H1 (cell line): ENCODE data around the gene NELL2. TPM values are rescaled to one million over a fixed set of nuclear protein-coding genes. Genes with fewer than 3 reads are reported as not detected.

Source experiments
- CTCF ChIA-PET: fragments of 300-600 bp; sonication (Branson Sonifier 250); formaldehyde crosslinking; loops from one replicate; lab custom pipeline; 2021; ENCODE audit not compliant: partially characterized antibody; lab: Charles Lee
- POLR2A ChIA-PET: fragments of 300-600 bp; sonication (Branson Sonifier 250); formaldehyde crosslinking; loops from one replicate; lab custom pipeline; 2021; ENCODE audit warnings: inconsistent platforms; ENCODE audit not compliant: partially characterized antibody; lab: Charles Lee
- DNase-seq, 2 experiments: peaks; one replicate each; pipeline versions ENCODE4 v3.0.0 to v3.0.0-alpha.2; 2010 to 2022; ENCODE audit warnings: low spot score in 2 of 2, low read depth in 1 of 2, mixed read lengths in 1 of 2
- FAIRE-seq: peaks from 2 replicates; lab custom pipeline; 2011; peaks lifted over from hg19 to GRCh38; lab: Jason Lieb, UNC
- H2AFZ ChIP-seq: 2 replicates; pipeline ENCODE4 v1.8.1; 2012; ENCODE audit warnings: low read length, inconsistent platforms
- H2AK5ac ChIP-seq: 2 replicates; pipeline ENCODE4 v1.6.1; 2013; ENCODE audit warnings: low read depth, low read length
- H2BK120ac ChIP-seq: replicated peaks from 2 replicates; pipeline ENCODE3; 2013; ENCODE audit warnings: low read depth, low read length, inconsistent platforms
- H2BK12ac ChIP-seq: 2 replicates; pipeline ENCODE4 v1.6.1; 2013; ENCODE audit warnings: low read depth, low read length
- H2BK15ac ChIP-seq: 2 replicates; pipeline ENCODE4 v1.6.1; 2013; ENCODE audit warnings: low read length
- H2BK20ac ChIP-seq: 2 replicates; pipeline ENCODE4 v1.6.1; 2013; ENCODE audit warnings: low read length
- H2BK5ac ChIP-seq: 2 replicates; pipeline ENCODE4 v1.6.1; 2013; ENCODE audit warnings: low read depth, low read length
- H3K14ac ChIP-seq: 2 replicates; pipeline ENCODE4 v1.6.1; 2013; ENCODE audit warnings: inconsistent platforms; ENCODE audit not compliant: insufficient read length
- H3K18ac ChIP-seq: 2 replicates; pipeline ENCODE4 v1.6.1; 2013; ENCODE audit warnings: low read length; ENCODE audit errors: extremely low read depth
- H3K23ac ChIP-seq: 2 replicates; pipeline ENCODE4 v1.6.1; 2013; ENCODE audit warnings: inconsistent platforms; ENCODE audit not compliant: insufficient read length
- H3K23me2 ChIP-seq: 2 replicates; pipeline ENCODE4 v1.6.1; 2013; ENCODE audit warnings: low read depth, low read length
- H3K27ac ChIP-seq: 2 replicates; pipeline ENCODE4 v1.6.1; 2011; ENCODE audit warnings: low read depth, low read length, inconsistent platforms
- H3K27me3 ChIP-seq, 4 experiments: replicated peaks in 1 of 4; 1 replicate in 1 of 4; 2 replicates in 3 of 4; pipeline versions ENCODE4 v1.6.1 to v1.8.1; 2011 to 2013; ENCODE audit warnings: low read length in 3 of 4, mild to moderate bottlenecking in 3 of 4, inconsistent platforms in 2 of 4, mixed read lengths in 2 of 4, moderate library complexity in 1 of 4; ENCODE audit not compliant: control insufficient read depth in 3 of 4, insufficient read depth in 3 of 4; ENCODE audit errors: extremely low read depth in 1 of 4
- H3K36me3 ChIP-seq, 4 experiments: 2 replicates each; pipeline versions ENCODE4 v1.6.1 to v1.8.1; 2011 to 2013; ENCODE audit warnings: mild to moderate bottlenecking in 4 of 4, low read length in 3 of 4, moderate library complexity in 2 of 4, control low read depth in 1 of 4, inconsistent platforms in 1 of 4; ENCODE audit not compliant: insufficient read depth in 4 of 4, control insufficient read depth in 2 of 4
- H3K4ac ChIP-seq: replicated peaks from 2 replicates; pipeline ENCODE3; 2013; ENCODE audit warnings: low read length, low read depth, mixed read lengths, inconsistent platforms; ENCODE audit not compliant: insufficient read length
- H3K4me1 ChIP-seq, 4 experiments: replicated peaks in 1 of 4; 1 replicate in 1 of 4; 2 replicates in 3 of 4; pipeline versions ENCODE4 v1.6.1 to v1.8.1; 2011 to 2013; ENCODE audit warnings: low read length in 3 of 4, inconsistent platforms in 2 of 4, mixed read lengths in 1 of 4; ENCODE audit not compliant: insufficient read depth in 4 of 4, control insufficient read depth in 3 of 4
- H3K4me2 ChIP-seq, 2 experiments: 2 replicates each; pipeline versions ENCODE4 v1.6.1 to v1.8.1; 2011 to 2013; ENCODE audit warnings: low read depth in 2 of 2, low read length in 2 of 2, control low read depth in 1 of 2, inconsistent platforms in 1 of 2, mild to moderate bottlenecking in 1 of 2; ENCODE audit not compliant: insufficient read depth in 1 of 2
- H3K4me3 ChIP-seq, 4 experiments: fragments of 200-600, 300-600 bp in 1 of 4; sonication (generic), shearing (Covaris generic), sonication (Bioruptor Twin) in 1 of 4; 2 replicates each; pipeline versions ENCODE4 v1.5.1 to v1.8.1; 2011 to 2016; ENCODE audit warnings: low read length in 4 of 4, low read depth in 3 of 4, control low read depth in 2 of 4, inconsistent platforms in 2 of 4, mild to moderate bottlenecking in 2 of 4, mixed read lengths in 1 of 4, moderate library complexity in 1 of 4; ENCODE audit not compliant: insufficient read depth in 2 of 4; ENCODE audit errors: extremely low read depth in 1 of 4
- H3K56ac ChIP-seq: replicated peaks from 2 replicates; pipeline ENCODE3; 2013; ENCODE audit warnings: low read depth, mild to moderate bottlenecking, mixed read lengths, low read length, inconsistent platforms; ENCODE audit not compliant: insufficient read length
- H3K79me1 ChIP-seq: 2 replicates; pipeline ENCODE4 v1.6.1; 2013; ENCODE audit warnings: low read depth, low read length, control low read depth
- H3K79me2 ChIP-seq, 2 experiments: 2 replicates each; pipeline versions ENCODE4 v1.6.1 to v1.8.1; 2012 to 2013; ENCODE audit warnings: low read length in 2 of 2, mild to moderate bottlenecking in 2 of 2, inconsistent platforms in 1 of 2; ENCODE audit not compliant: insufficient read depth in 2 of 2, control insufficient read depth in 1 of 2
- H3K9ac ChIP-seq, 4 experiments: replicated peaks in 1 of 4; 1 replicate in 1 of 4; 2 replicates in 3 of 4; pipeline versions ENCODE4 v1.6.1 to v1.8.1; 2011 to 2013; ENCODE audit warnings: low read depth in 3 of 4, low read length in 3 of 4, control low read depth in 2 of 4, mild to moderate bottlenecking in 2 of 4, moderate library complexity in 2 of 4, inconsistent platforms in 1 of 4; ENCODE audit errors: extremely low read depth in 1 of 4
- H3K9me3 ChIP-seq, 2 experiments: 2 replicates each; pipeline versions ENCODE4 v1.6.1 to v1.8.1; 2012 to 2013; ENCODE audit warnings: mild to moderate bottlenecking in 2 of 2, moderate library complexity in 2 of 2, control low read depth in 1 of 2, inconsistent platforms in 1 of 2, low read depth in 1 of 2, low read length in 1 of 2, mixed read lengths in 1 of 2; ENCODE audit not compliant: insufficient read depth in 2 of 2
- H4K20me1 ChIP-seq, 2 experiments: replicated peaks in 1 of 2; 2 replicates each; pipeline versions ENCODE3 to v1.8.1; 2011 to 2013; ENCODE audit warnings: inconsistent platforms in 2 of 2, low read length in 2 of 2, mild to moderate bottlenecking in 1 of 2; ENCODE audit not compliant: insufficient read depth in 2 of 2, control insufficient read depth in 1 of 2
- H4K5ac ChIP-seq: 2 replicates; pipeline ENCODE4 v1.6.1; 2013; ENCODE audit warnings: low read length, low read depth, mixed read lengths, inconsistent platforms; ENCODE audit not compliant: insufficient read length
- H4K8ac ChIP-seq: 2 replicates; pipeline ENCODE4 v1.8.0; 2013; ENCODE audit warnings: mild to moderate bottlenecking, moderate library complexity, low read length, inconsistent platforms; ENCODE audit not compliant: insufficient read depth; ENCODE audit errors: extremely low read depth
- H4K91ac ChIP-seq: replicated peaks from 2 replicates; pipeline ENCODE3; 2013; ENCODE audit warnings: low read length, mixed read lengths, inconsistent platforms; ENCODE audit not compliant: insufficient read length
- CHD1 ChIP-seq: IDR thresholded peaks from 2 replicates; pipeline ENCODE4 v1.6.1; 2012; ENCODE audit warnings: low read depth, low read length, improper control_type of control experiment
- FOSL1 ChIP-seq: IDR thresholded peaks from 2 replicates; pipeline ENCODE4 v1.6.1; 2011; ENCODE audit warnings: mild to moderate bottlenecking, low read depth, low read length, moderate library complexity; ENCODE audit not compliant: insufficient read depth
- JUN ChIP-seq: IDR thresholded peaks from 2 replicates; pipeline ENCODE4 v1.6.1; 2011; ENCODE audit warnings: low read depth, mild to moderate bottlenecking, improper control_type of control experiment, low read length
- POLR2A ChIP-seq, 2 experiments: IDR thresholded peaks; 1 replicate in 1 of 2; 2 replicates in 1 of 2; pipeline ENCODE4 v1.6.1; 2011; ENCODE audit warnings: low read depth in 2 of 2, low read length in 2 of 2, mild to moderate bottlenecking in 2 of 2; ENCODE audit errors: control extremely low read depth in 1 of 2
- RAD21 ChIP-seq, 2 experiments: IDR thresholded peaks in 1 of 2; conservative IDR thresholded peaks in 1 of 2; 2 replicates each; pipeline ENCODE4 v1.6.1; 2011; ENCODE audit warnings: low read depth in 2 of 2, low read length in 2 of 2, improper control_type of control experiment in 1 of 2, inconsistent platforms in 1 of 2, mild to moderate bottlenecking in 1 of 2, moderate library complexity in 1 of 2
- RBBP5 ChIP-seq: IDR thresholded peaks from 2 replicates; pipeline ENCODE4 v1.7.1; 2012; ENCODE audit warnings: low read depth, mild to moderate bottlenecking, inconsistent platforms, low read length, moderate library complexity, borderline replicate concordance
- SP4 ChIP-seq: IDR thresholded peaks from 2 replicates; pipeline ENCODE4 v1.6.1; 2012; ENCODE audit warnings: low read length, inconsistent platforms
- SRF ChIP-seq: IDR thresholded peaks from 2 replicates; pipeline ENCODE4 v1.6.1; 2011; ENCODE audit warnings: mild to moderate bottlenecking, low read depth, low read length, moderate library complexity
- TAF7 ChIP-seq: optimal IDR thresholded peaks from 2 replicates; pipeline ENCODE3; 2011; ENCODE audit warnings: low read depth, mild to moderate bottlenecking, inconsistent platforms, low read length, moderate library complexity, borderline replicate concordance
- WGBS, 2 experiments: shearing (Covaris generic) in 1 of 2; methylation state at CpG; one replicate each; pipeline versions ENCODE4 v1.1.6 to v1.1.7; 2013 to 2015; ENCODE audit warnings: low lambda C conversion rate in 2 of 2, mixed read lengths in 2 of 2, inconsistent platforms in 1 of 2, low coverage in 1 of 2, missing lambda C conversion rate in 1 of 2; ENCODE audit not compliant: insufficient replicate concordance in 2 of 2, insufficient coverage in 1 of 2, insufficient read length in 1 of 2; ENCODE audit errors: extremely low coverage in 1 of 2, missing lambda C conversion rate in 1 of 2; 5-methylcytosine and 5-hydroxymethylcytosine counted together
- polyA plus RNA-seq, 7 experiments: library from polyadenylated mRNA; depleted of rRNA in 3 of 7; stranded (reverse) in 5 of 7; unstranded in 2 of 7; fragments of >200 nt in 5 of 7; fragments of 200-250 nt in 2 of 7; gene quantifications; 1 replicate in 5 of 7; 2 replicates in 1 of 7; 4 replicates in 1 of 7; pipeline versions ENCODE4 v1.2.1 to v1.2.3, GENCODE V29; 2011 to 2013; ENCODE audit warnings: missing spikeins in 2 of 7, mixed read lengths in 2 of 7
- total RNA-seq: library from RNA; stranded (reverse); fragmentation: NEBNext Ultra II Directional; extraction: Animal tissue kit (Norgen Biotek cat#: 25700); gene quantifications from 2 replicates; pipeline ENCODE4 v1.2.1, GENCODE V29; 2021
- TF ChIP-seq, protein P1 (sequence below): IDR thresholded peaks from 2 replicates; pipeline ENCODE4 v1.6.1; 2012; ENCODE audit warnings: low read length, inconsistent platforms

The NELL2 gene
- total and polyA plus RNA-seq, 2 of the 8 experiments (the other 6 are each of a cell fraction or from before 2014, with no cell fraction given) = 54.2 to 56.8 TPM

DNA sequence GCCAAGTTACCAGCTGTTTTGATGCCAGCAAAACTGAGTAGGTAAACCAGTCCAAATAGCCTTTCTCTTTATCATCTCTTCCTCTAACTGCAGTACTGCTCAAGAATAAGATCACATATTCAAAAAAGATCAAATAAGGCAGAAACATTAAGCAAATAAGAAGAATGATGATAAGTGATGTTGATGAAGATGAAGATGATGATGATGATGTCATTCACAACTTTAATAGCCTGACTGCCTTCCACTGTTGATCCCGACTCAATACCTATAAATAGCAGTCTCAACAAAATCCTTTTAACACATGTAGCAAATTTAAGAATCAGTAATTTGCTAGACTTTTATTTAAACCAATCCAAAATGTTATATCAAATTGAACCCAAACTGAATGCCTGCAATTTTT is 47.1 kb downstream of the NELL2 start:
- Histone ChIP-seq H3K4me2 (no peak overlapping the region), H4K91ac (no peak overlapping the region), H3K23me2 (no peaks in the 10 kb centered on the region), H2AFZ (no peak overlapping the region), H4K5ac (no peak overlapping the region), H3K79me1 (no peaks in the 10 kb centered on the region), H3K36me3 (no peaks in the 10 kb centered on the region), H2BK12ac (no peak overlapping the region), H3K27me3 (no peaks in the 10 kb centered on the region), H3K9me3 (no peaks in the 10 kb centered on the region), H2BK15ac (no peak overlapping the region), H3K79me2 (peaks cover 0 to 5% of the 10 kb centered on the region in 2 experiments; a peak in 2 of 4 replicates), H3K9ac (no peak overlapping the region), H3K4me1 (peaks cover 0 to 3% (median 0%) of the 10 kb centered on the region in 4 experiments; a peak in 2 of 7 replicates), H3K18ac (no peak overlapping the region), H2BK120ac (no peak overlapping the region), H2AK5ac (no peak overlapping the region), H3K27ac (no peak overlapping the region), H3K4ac (no peak overlapping the region), H2BK5ac (no peak overlapping the region), H2BK20ac (no peak overlapping the region), H3K23ac (no peak overlapping the region), H3K4me3 (no peak overlapping the region), H4K8ac (no peak overlapping the region), H3K14ac (no peak overlapping the region), H4K20me1 (no peaks in the 10 kb centered on the region), H3K56ac (no peak overlapping the region)
- no peak for TF ChIP-seq RAD21 (IDR thresholded peaks at IDR 0.05 in 1 of 2, conservative IDR thresholded peaks at IDR 0.05 in 1 of 2; ENCODE audit: low read depth in 2 of 2, low read length in 2 of 2)
- no peak for TF ChIP-seq SRF
- TF ChIP-seq JUN = no peak
- no peak for TF ChIP-seq TAF7
- no peak for TF ChIP-seq SP4
- no peak for TF ChIP-seq POLR2A (IDR thresholded peaks at IDR 0.05; ENCODE audit: control extremely low read depth in 1 of 2, low read depth in 2 of 2, low read length in 2 of 2)
- TF ChIP-seq, protein P1, sequence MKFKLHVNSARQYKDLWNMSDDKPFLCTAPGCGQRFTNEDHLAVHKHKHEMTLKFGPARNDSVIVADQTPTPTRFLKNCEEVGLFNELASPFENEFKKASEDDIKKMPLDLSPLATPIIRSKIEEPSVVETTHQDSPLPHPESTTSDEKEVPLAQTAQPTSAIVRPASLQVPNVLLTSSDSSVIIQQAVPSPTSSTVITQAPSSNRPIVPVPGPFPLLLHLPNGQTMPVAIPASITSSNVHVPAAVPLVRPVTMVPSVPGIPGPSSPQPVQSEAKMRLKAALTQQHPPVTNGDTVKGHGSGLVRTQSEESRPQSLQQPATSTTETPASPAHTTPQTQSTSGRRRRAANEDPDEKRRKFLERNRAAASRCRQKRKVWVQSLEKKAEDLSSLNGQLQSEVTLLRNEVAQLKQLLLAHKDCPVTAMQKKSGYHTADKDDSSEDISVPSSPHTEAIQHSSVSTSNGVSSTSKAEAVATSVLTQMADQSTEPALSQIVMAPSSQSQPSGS = no peak
- TF ChIP-seq RBBP5 = no peak
- no peak for TF ChIP-seq FOSL1
- no peak for TF ChIP-seq CHD1
- no peak for DNase-seq
- WGBS, 2 experiments = 90% methylated on average over 1 of the region's 1 CpG; no CpG with 5 or more reads in 1 of the 2 experiments
- ChIA-PET CTCF (interaction anchor here (1.2 kb wide), 1 partner anchor 102 kb away, joined by 3 read pairs; no protein-coding TSS in a partner anchor), POLR2A (no interaction called here)
- no peak for FAIRE-seq
